Activated T-cell treated with anti-CD3 and anti-CD28 coated beads, Interleukin-2, amount 50 U/mL, for 24 hours (primary cell): ENCODE measurements around the gene ACTA2.

ENCODE experiments used
- DNase-seq: peaks from one replicate; pipeline ENCODE4 v3.0.0-alpha.2; 2020
- H3K27ac Mint-ChIP-seq: 2 replicates; pipeline ENCODE4 v1.8.0; 2020; ENCODE audit warnings: mild to moderate bottlenecking, mixed read lengths
- H3K27me3 Mint-ChIP-seq: 2 replicates; pipeline ENCODE4 v1.8.0; 2020; ENCODE audit warnings: mixed read lengths
- H3K36me3 Mint-ChIP-seq: 2 replicates; pipeline ENCODE4 v1.8.0; 2020; ENCODE audit warnings: low read depth, mixed read lengths
- H3K4me1 Mint-ChIP-seq: 2 replicates; pipeline ENCODE4 v1.8.0; 2020; ENCODE audit warnings: low read depth, mixed read lengths
- H3K4me3 Mint-ChIP-seq: 2 replicates; pipeline ENCODE4 v1.8.0; 2020; ENCODE audit warnings: mild to moderate bottlenecking, moderate library complexity, mixed read lengths
- H3K9me3 Mint-ChIP-seq: 2 replicates; pipeline ENCODE4 v1.8.0; 2020; ENCODE audit warnings: mixed read lengths

The ACTA2 gene

DNA sequence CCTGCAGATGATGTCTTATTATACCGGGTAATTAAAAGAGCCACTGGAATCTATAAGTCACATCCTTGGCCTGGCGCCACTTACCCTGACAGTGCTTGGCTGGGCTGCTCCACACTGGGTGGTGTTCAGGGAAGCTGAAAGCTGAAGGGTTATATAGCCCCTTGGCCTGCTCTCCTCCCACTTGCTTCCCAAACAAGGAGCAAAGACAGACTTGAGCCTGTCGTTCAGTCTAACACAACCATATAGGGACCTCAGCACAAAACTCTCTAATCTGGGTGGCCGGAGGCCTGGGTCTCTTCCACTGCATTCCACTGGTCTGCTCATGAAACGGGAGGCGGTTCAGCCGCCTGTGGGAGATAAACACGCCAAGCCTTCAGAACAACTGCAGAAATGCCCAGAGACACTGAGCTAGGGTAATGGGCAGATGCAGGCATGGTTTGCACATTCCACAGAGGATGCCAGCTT, at the start of gene ACTA2:
ACTA2 (minus strand) TSS at position 127 of the 465 bp plus-strand sequence. CDS start 3,843 bp downstream, outside the sequence.
- no peak for DNase-seq
- Mint-ChIP-seq H3K36me3 (no peaks in the 10 kb centered on the region), H3K27me3 (no peaks in the 10 kb centered on the region), H3K9me3 (no peaks in the 10 kb centered on the region), H3K27ac (no peak within 1 kb of the TSS), H3K4me3 (no peak within 1 kb of the TSS), H3K4me1 (no peaks in the 10 kb centered on the region)

DNA sequence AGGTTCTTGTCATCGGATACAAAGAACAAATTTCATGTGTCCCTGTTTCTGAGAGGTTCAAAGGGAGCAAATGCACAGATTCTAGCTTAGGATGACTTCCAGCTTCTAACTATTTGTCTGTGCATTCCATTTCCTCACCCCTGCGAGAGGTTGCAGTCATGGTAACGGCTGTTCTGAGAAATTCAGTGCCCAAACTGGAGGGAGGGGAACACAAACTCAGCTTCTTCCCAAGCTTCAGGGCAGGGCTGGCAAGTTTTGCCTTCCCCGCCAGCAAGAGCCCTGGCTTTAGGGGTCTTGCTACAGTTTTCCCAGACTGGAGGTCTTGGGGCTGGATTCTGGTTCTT, 49.1 kb upstream of the ACTA2 start:
- peak overlapping the region; percentile 74 for H3K4me3 Mint-ChIP-seq
- no peaks in the 10 kb centered on the region for H3K9me3 Mint-ChIP-seq
- H3K4me1 Mint-ChIP-seq = peaks cover 61% of the 10 kb centered on the region
- peak overlapping the region; percentile 90 for H3K27ac Mint-ChIP-seq
- no peaks in the 10 kb centered on the region for H3K27me3 Mint-ChIP-seq
- DNase-seq = no peak
- peaks cover 33% of the 10 kb centered on the region for H3K36me3 Mint-ChIP-seq

GRCh38 chr10:89001024-89001728, 48.6 kb upstream of the ACTA2 start:
- no peak for DNase-seq
- peaks cover 63% of the 10 kb centered on the region for H3K4me1 Mint-ChIP-seq
- peak overlapping the region; percentile 90 for H3K27ac Mint-ChIP-seq
- no peaks in the 10 kb centered on the region for H3K9me3 Mint-ChIP-seq
- peak overlapping the region; percentile 74 for H3K4me3 Mint-ChIP-seq
- H3K36me3 Mint-ChIP-seq = peaks cover 32% of the 10 kb centered on the region
- H3K27me3 Mint-ChIP-seq = no peaks in the 10 kb centered on the region

DNA sequence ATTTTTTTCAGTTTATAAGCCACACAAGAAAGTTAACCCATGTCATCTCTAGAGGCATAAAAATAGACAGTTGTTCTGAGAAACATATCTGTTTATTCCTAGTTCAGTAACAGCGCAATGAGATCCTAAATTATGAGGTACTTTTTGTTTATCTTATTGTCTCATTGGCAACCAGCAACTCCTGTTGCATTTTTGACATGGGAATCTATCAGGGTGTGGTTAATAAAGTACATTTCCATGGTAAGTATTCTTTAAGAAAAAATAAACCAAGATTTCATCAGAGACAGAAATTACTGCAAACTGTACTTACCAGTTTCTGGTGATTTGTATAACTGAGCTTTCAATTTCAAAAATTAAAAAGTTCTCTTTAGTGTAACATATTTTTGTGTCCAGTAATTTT, 47.1 kb upstream of the ACTA2 start:
- H3K4me1 Mint-ChIP-seq = peaks cover 75% of the 10 kb centered on the region
- H3K27me3 Mint-ChIP-seq = no peaks in the 10 kb centered on the region
- H3K36me3 Mint-ChIP-seq = peaks cover 27% of the 10 kb centered on the region
- H3K9me3 Mint-ChIP-seq = no peaks in the 10 kb centered on the region
- no peak overlapping the region for H3K4me3 Mint-ChIP-seq
- H3K27ac Mint-ChIP-seq = no peak overlapping the region
- no peak for DNase-seq

- Mint-ChIP-seq H3K4me1 (peaks cover 75% of the 10 kb centered on the region), H3K36me3 (peaks cover 12% of the 10 kb centered on the region), H3K9me3 (no peaks in the 10 kb centered on the region), H3K27ac (peak overlapping the region; percentile 13), H3K27me3 (no peaks in the 10 kb centered on the region), H3K4me3 (no peak overlapping the region)
- no peak for DNase-seq
Measured at GRCh38 chr10:88996927-88997326, 44.4 kb upstream of the ACTA2 start.

DNA sequence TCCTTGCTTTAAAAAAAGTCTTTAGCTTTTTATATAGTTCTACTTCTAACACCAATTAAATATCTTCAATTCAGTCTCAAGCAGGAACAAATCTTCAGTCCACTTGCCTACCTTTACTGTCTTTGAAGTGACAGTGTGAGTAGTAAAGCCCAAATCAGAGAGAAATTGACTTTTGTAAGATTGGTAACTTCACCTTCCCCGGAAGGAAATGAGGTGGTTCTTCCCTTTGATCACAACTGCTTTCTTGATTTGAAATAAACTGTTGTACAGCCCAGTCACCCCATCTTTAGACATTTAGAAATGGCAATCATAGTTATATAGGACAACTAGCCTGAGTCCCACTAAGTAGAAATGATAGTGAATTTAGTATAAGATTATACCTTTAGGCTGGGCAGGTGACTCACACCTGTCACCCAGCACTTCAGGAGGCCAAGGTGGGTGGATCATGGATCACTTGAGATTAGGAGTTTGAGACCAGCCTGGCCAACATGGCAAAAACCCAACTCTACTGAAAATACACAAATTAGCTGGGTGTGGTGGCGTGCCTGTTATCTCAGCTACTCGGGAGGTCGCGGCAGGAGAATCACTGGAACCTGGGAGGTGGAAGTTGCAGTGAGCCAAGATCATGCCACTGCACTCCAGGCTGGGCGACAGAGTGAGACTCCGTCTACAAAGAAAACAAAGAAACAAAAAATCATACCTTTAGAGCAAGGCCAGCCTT, 42.7 kb upstream of the ACTA2 start:
- no peaks in the 10 kb centered on the region for H3K9me3 Mint-ChIP-seq
- H3K27me3 Mint-ChIP-seq = no peaks in the 10 kb centered on the region
- H3K27ac Mint-ChIP-seq = peak overlapping the region; percentile 78
- H3K36me3 Mint-ChIP-seq = peaks cover 26% of the 10 kb centered on the region
- DNase-seq = no peak
- H3K4me1 Mint-ChIP-seq = peaks cover 63% of the 10 kb centered on the region
- peak overlapping the region; percentile 32 for H3K4me3 Mint-ChIP-seq

DNA sequence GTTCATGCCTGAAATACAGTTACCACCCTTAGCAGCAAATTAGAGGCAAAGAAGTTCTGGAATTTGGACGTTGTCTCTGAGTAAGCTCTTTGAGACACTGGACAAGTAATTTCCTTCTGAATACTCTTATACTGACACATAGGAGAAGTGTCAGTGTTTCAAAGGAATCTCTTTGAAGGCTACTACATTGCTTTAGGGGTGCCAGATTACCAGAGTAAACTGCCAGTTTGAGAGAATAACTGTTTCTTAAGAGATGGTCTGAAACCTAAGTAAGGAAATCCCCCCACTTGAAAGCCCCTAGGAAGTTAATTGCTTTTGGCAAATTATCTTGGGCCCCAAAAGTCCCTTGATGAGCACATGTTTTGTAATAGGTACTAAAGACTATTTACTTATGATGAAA, 41.4 kb upstream of the ACTA2 start:
- Mint-ChIP-seq H3K27ac (peak overlapping the region; percentile 77), H3K9me3 (no peaks in the 10 kb centered on the region), H3K4me1 (peaks cover 65% of the 10 kb centered on the region), H3K27me3 (no peaks in the 10 kb centered on the region), H3K4me3 (peak overlapping the region; percentile 60), H3K36me3 (peaks cover 24% of the 10 kb centered on the region)
- DNase-seq = no peak

DNA sequence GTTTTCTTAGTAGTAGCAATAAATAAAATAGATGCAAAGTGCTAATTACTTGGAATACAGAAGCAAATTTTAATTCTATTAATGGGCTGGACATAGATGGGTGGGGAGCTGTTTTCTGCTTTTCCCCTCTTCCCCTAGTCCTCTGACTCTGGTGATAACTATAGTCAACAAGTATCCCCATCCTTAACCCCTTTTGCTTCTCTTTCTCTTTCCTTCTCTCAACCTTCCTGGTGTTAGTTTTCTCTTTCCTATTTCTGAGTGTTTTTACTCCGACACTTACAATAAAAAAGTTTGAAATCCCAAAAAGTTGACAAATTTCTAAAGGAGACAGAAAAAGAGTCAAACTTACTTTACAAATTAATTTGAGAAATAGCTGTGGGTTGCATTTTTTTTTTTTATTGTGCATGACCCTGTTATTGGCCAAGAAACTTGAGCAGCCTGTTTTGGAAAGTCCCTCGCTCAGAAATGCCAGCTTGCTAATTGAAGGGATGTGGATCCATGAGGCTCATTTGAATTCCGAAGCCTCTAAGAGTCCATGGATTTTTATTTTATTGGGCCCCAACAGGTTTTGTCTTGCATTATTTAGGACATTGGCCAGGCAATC, 40.5 kb upstream of the ACTA2 start:
- no peak for DNase-seq
- peaks cover 68% of the 10 kb centered on the region for H3K4me1 Mint-ChIP-seq
- H3K4me3 Mint-ChIP-seq = peak overlapping the region; percentile 71
- peak overlapping the region; percentile 75 for H3K27ac Mint-ChIP-seq
- H3K27me3 Mint-ChIP-seq = no peaks in the 10 kb centered on the region
- peaks cover 21% of the 10 kb centered on the region for H3K36me3 Mint-ChIP-seq
- H3K9me3 Mint-ChIP-seq = no peaks in the 10 kb centered on the region

DNA sequence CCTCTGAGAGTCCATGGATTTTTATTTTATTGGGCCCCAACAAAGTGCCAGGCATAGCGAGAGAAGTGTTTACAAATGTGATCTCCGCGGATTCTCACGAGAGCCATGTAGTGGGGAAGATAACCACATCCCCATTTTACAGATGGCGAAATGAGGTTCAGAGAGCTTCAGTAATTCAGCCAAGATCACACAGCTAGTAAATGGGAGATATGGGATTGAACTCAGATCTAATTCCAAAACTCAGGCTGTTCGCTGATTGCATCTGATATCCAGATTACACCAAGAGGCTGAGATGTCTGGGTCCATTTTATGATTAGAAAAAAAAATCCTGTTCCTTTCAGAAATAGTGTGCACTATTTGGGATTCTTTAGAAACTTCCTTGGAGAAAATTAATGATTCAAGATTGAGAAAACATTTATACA, 39.3 kb upstream of the ACTA2 start:
- no peak for DNase-seq
- peak overlapping the region; percentile 91 for H3K4me3 Mint-ChIP-seq
- H3K4me1 Mint-ChIP-seq = peaks cover 71% of the 10 kb centered on the region
- peaks cover 23% of the 10 kb centered on the region for H3K36me3 Mint-ChIP-seq
- peak overlapping the region; percentile 97 for H3K27ac Mint-ChIP-seq
- no peaks in the 10 kb centered on the region for H3K27me3 Mint-ChIP-seq
- H3K9me3 Mint-ChIP-seq = no peaks in the 10 kb centered on the region

DNA sequence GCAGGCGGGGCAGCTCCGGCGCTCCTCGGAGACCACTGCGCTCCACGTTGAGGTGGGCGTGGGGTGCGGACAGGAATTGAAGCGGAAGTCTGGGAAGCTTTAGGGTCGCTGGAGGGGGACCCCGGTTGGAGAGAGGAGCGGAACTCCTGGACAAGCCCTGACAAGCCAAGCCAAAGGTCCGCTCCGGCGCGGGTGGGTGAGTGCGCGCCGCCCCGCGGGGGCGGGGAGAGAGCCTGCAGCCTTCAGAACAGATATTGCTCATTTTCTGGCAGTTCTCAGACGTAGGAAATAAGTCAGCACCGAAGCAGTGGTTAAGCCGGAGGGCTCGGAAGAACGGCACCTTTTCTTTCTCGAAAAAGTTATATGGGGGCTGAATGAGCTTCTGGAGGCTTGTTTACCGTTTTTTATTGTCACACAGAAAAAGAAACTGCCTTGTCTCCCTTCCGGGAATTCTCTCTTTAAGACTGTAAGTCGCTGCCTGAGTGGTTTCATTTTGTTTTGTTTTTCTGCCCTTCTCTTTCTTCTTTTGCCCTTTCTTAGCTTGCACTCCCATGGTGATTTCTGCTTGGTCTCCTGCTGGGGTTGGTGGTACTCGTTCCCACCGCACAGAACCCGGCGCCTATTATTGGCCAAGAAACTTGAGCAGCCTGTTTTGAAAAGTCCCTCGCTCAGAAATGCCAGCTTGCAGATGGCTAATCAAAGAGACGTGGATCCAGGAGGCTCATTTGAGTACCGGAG, 38.8 kb upstream of the ACTA2 start:
- peaks cover 70% of the 10 kb centered on the region for H3K4me1 Mint-ChIP-seq
- H3K4me3 Mint-ChIP-seq = peak overlapping the region; percentile 91
- H3K9me3 Mint-ChIP-seq = peaks cover 2% of the 10 kb centered on the region
- DNase-seq = peak; percentile 86
- H3K27ac Mint-ChIP-seq = peak overlapping the region; percentile 97
- peaks cover 23% of the 10 kb centered on the region for H3K36me3 Mint-ChIP-seq
- H3K27me3 Mint-ChIP-seq = no peaks in the 10 kb centered on the region

DNA sequence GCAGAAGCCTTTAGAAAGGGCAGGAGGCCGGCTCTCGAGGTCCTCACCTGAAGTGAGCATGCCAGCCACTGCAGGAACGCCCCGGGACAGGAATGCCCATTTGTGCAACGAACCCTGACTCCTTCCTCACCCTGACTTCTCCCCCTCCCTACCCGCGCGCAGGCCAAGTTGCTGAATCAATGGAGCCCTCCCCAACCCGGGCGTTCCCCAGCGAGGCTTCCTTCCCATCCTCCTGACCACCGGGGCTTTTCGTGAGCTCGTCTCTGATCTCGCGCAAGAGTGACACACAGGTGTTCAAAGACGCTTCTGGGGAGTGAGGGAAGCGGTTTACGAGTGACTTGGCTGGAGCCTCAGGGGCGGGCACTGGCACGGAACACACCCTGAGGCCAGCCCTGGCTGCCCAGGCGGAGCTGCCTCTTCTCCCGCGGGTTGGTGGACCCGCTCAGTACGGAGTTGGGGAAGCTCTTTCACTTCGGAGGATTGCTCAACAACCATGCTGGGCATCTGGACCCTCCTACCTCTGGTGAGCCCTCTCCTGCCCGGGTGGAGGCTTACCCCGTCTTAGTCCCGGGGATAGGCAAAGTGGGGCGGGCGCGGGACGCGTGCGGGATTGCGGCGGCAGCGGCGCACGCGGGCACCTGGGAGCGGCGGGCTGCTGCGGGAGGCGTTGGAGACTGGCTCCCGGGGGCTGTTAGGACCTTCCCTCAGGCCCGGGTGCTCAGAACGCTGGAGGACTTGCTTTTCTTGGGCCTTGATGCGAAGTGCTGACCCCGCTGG, 38.0 kb upstream of the ACTA2 start, which contains the start of gene FAS:
FAS (plus strand) TSS at position 415 of the 777 bp plus-strand sequence; CDS start at position 494, 79 bp downstream.
- Mint-ChIP-seq H3K36me3 (peaks cover 20% of the 10 kb centered on the region), H3K9me3 (peaks cover 3% of the 10 kb centered on the region), H3K4me3 (peak within 1 kb of the TSS; percentile 91), H3K27me3 (no peaks in the 10 kb centered on the region), H3K27ac (peak within 1 kb of the TSS; percentile 97), H3K4me1 (peaks cover 65% of the 10 kb centered on the region)
- DNase-seq = peak; percentile 84

GRCh38 chr10:88989824-88990383, 37.3 kb upstream of the ACTA2 start:
- Mint-ChIP-seq H3K4me3 (peak overlapping the region; percentile 91), H3K27ac (peak overlapping the region; percentile 97), H3K36me3 (peaks cover 20% of the 10 kb centered on the region), H3K9me3 (peaks cover 3% of the 10 kb centered on the region), H3K27me3 (no peaks in the 10 kb centered on the region), H3K4me1 (peaks cover 59% of the 10 kb centered on the region)
- no peak for DNase-seq

DNA sequence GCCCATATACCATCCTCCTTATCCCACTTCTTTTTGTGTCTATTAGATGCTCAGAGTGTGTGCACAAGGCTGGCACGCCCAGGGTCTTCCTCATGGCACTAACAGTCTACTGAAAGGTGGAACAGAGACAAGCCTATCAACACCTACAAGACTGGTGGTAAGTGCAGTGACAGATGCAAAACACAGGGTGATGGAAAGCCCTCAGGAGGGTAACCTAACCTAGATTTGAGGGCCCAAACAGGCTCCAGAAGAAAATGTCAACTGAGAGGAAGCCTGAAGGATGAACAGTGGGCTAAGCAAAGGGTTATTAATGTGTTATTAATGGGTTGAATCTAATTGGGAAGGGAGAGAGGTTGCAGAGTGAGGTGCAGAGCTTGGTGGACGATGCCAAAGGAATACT, 36.9 kb upstream of the ACTA2 start:
- Mint-ChIP-seq H3K9me3 (peaks cover 3% of the 10 kb centered on the region), H3K4me1 (peaks cover 61% of the 10 kb centered on the region), H3K36me3 (peaks cover 20% of the 10 kb centered on the region), H3K4me3 (peak overlapping the region; percentile 91), H3K27ac (peak overlapping the region; percentile 97), H3K27me3 (no peaks in the 10 kb centered on the region)
- no peak for DNase-seq
